Renal cortex interstitium (tissue), 11 donors: ENCODE data around the gene HNRNPL. TPM values are rescaled to one million over a fixed set of nuclear protein-coding genes. Genes with fewer than 3 reads are reported as not detected.
"Not testable (repeated sequence)": the region's sequence is repeated elsewhere in the genome, so short reads cannot be mapped to it uniquely, and the experiment has no call there.

Experiments used
- DNase-seq, 11 donors: peaks; one replicate each; pipeline ENCODE4 v3.0.0-alpha.2; 2013; ENCODE audit warnings: low read depth in 9 of 11, low spot score in 4 of 11; ENCODE audit errors: extremely low read depth in 1 of 11
- polyA plus RNA-seq, 3 donors: library from polyadenylated mRNA; unstranded; fragments of 120-200 nt; gene quantifications; one replicate each; pipeline ENCODE4 v1.2.1, GENCODE V29; 2013; ENCODE audit not compliant: insufficient read length in 3 of 3

The HNRNPL gene
- polyA plus RNA-seq, 3 donors = 449 to 563 (median 527) TPM

DNA sequence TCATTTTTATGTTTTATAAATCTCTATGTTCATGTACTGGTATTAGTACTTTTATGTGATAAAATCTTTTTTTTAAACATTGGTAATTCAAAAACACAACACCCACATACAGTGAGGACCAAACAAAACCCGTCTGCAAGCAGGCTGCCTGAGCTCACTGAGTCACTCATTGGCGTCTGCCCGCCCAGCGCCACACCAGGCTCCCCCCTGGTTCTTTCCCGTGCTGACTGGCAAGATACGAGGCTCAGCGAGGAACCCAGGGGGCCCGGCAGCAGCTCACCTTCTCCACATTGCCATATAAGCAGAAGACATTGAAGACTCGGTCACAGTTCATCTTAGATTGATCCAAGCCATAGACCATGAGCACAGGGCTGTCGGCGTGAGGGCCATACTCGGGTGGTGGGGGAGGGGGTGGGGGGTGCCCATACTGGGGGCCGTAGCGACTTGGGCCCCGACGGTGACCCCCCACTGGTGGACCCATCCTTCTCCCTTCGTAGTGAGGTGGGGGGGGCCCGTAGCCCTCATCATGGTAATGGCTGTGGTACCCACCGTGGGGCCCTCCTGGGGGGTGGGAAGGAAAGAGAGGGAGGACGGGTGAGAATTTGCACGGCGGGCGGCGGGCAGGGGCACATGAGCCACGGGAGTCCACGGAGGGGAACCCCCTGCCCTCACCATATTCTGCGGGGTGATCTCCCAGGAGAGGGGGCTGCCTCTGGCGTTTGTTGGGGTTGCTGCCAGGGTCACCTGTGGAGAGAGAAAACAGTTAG is 9.8 kb downstream of the HNRNPL start:
- DNase-seq = no peak

DNA sequence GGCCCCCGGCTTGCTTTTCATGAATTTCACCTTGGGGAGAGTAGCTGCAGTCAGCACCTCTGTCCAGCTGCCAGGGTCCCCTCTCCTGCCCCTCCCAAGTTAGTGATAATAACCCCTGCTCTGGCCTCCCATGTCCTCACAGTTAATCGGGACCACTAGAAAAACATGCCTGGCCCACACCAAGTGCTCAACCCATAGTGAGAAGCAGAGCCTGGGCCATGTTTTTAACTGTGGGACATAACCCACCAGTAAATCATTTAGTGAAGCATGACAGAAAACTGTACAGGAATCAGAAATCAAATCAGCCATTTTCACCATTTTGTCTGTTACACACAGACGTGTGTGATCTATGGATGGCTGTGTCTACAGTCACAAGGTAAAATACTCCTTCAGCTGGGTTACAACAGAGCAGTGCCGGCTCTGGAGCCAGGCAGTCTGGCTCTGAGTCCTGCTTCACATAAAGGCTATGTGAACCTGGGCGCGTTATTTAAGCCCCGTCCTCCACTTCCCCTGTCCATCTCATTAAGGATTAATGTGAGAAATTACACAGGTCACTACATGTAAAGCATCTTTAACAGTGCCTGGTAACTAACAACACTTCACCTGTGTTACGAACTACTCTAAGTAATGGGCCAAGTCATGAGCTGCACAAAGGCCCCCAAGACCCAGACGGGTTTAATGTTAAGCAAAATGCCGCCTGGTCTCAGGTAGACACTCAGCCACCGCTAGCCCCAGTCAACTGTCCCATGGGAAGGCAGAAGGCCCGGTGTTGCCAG is 10.6 kb downstream of the HNRNPL start:
- no peak for DNase-seq

- DNase-seq = no peak
Measured at GRCh38 chr19:38838208-38838985, 11.4 kb downstream of the HNRNPL start.

- DNase-seq = no peak
Measured at GRCh38 chr19:38837656-38838121, 12.1 kb downstream of the HNRNPL start.

- no peak for DNase-seq
Measured at GRCh38 chr19:38836983-38837626, 12.7 kb downstream of the HNRNPL start.

GRCh38 chr19:38836159-38836982 is 13.4 kb downstream of the HNRNPL start:
- no peak for DNase-seq

DNA sequence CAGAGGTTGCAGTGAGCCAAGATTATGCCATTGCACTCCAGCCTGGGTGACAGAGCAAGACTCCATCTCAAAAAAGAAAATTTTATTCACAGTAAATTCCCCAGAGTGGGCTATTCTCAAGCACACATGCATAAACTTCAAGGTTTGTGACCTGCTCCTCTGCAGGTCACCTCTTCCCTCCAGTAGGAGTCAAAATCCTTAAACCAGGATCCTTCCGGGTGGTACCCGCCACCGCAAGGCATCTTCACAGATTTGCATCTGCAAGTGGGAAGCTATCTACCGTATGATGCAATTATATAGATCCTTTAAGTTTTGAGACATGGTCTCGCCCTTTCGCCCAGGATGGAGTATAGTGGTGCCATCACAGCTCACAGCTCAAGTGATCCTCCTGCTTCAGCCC is 15.2 kb downstream of the HNRNPL start:
- no peak for DNase-seq

DNA sequence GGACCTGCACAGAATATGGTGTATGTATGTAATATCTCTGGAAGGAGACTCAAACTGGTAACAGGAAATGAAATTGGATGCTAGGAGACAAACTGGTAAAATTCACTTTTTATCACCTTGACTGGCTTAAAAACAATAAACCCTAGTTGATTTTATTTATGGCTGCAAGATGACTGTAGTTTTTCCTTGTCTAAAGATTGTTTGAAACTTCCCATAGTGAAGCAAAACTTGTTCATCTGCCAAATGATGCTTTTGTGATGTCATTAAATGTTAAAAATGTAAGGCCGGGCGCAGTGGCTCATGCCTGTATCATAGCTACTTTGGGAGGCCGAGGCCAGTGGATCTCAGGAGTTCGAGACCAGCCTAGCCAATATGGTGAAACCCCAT is 15.7 kb downstream of the HNRNPL start:
- DNase-seq = no peak

GRCh38 chr19:38833092-38833425 is 16.7 kb downstream of the HNRNPL start:
- DNase-seq = no peak

DNA sequence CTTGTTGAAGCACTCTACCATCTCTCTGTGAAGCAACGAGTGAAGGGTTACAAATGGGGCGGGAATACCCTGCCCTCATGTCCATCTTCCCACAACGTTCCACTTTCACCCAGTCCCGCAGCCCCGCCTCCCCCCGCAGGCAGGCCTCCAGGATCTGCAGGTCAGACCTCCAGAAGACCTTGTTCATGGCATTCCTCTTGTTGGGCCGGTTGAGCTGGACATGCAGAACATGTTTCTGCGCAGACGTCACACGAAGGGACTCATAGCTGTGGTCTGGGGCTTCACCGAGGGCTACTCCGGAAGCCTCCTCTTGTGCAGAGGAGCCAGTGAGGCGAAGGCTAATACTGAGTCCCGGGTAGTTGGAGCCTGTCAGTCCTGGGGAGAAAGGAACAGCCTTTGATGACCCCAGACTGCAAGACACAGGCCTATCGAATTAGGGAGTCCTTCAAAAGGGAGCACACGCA is 18.6 kb downstream of the HNRNPL start:
- DNase-seq = peak in 5 of 11 donors; percentile 40 to 63 (median 51)

DNA sequence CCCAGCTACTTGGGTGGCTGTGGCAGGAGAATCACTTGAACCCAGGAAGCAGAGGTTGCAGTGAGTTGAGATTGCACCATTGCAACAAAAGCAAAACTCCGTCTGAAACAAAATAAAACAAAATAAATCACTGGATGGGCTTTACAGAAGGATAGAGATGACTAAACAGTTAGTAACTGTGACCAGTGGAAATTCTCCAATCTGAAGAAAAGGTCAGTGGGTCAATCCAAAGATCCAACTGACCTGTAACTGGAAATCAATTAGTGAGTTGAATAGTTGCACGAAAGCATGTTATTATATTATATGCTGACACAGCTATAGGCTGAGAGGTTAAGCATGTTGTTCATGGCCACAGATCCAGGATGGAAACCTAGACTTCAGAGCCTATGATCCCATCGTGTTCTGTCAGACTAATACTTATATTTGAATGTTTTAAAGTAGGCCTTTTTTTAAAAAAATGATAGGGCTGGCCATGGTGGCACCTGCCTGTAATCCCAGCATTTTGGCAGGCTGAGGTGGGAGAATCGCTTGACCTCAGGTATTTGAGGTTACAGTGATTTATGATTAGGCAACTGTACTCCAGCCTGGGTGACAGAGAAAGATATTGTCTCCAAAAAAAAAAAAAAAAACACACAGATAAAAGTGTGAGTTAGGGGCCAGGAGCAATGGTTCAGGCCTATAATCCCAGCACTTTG is 19.6 kb downstream of the HNRNPL start:
- no peak for DNase-seq

DNA sequence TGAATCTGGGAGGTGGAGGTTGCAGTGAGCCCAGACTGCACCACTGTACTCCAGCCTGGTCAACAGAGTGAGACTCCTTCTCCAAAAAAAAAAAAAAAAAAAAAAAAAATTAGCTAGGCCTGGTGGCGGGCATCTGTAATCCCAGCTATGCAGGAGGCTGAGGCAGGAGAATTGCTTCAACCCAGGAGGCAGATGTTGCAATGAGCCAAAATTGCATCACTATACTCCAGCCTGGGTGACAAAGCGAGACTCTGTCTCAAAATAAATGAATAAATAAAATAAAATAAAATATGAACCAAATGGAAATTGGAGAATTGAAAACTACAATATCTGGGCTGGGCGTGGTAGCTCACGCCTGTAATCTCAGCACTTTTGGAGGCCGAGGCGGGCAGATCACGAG is 20.6 kb downstream of the HNRNPL start:
- DNase-seq = not testable (repeated sequence)

- no peak for DNase-seq
Measured at GRCh38 chr19:38826856-38827551, 22.8 kb downstream of the HNRNPL start.

- not testable (repeated sequence) for DNase-seq
Measured at GRCh38 chr19:38825936-38826335, 23.9 kb downstream of the HNRNPL start.

GRCh38 chr19:38821230-38821825 is 28.5 kb downstream of the HNRNPL start:
- DNase-seq = not testable (repeated sequence)

DNA sequence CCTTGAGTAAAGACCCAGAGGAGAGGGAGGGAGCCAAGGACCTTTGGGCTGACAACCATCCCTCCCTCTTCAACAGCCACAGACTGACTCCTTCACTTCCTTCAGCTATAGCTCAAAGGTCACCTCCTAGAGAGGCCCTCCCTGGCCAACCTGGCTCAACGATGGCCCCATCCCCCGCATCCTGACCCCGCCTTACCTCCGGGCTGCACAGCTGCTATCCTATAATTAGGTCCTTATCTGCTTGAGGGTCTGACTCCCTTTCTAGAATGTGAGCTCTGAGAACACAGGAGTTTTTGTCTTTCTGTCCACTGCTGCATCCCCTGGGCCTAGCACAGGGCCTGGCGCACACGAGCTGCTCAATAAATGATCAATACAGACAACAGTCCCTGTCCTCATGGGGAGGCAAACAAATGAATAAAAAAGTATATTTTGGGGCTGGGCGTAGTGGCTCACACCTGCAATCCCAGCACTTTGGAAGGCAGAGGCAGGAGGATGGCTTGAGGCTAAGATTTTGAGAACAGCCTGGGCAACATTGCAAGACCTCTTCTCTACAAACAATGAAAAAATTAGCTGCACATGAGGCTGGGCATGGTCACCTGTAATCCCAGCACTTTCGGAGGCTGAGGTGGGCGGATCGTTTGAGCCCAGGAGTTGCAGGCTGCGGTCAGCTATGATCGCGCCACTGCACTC is 30.4 kb downstream of the HNRNPL start:
- peak in 1 of 11 donors; percentile 32 for DNase-seq
